ENCODE measurements around the gene ITPR1. TPM values are rescaled to one million over a fixed set of nuclear protein-coding genes. Genes with fewer than 3 reads are reported as not detected.
A peak's percentile ranks its signal among the peaks of the same experiment; 100 is the strongest.

The ITPR1 gene
- total RNA-seq, 1 donor from 2014 or later = 53.1 TPM

- no peak for DNase-seq (ENCODE audit: low spot score)
- H3K4me3 Mint-ChIP-seq (ENCODE audit: unreplicated experiment) = no peak overlapping the region
- H3K27me3 Mint-ChIP-seq (ENCODE audit: unreplicated experiment) = peaks cover 4% of the 10 kb centered on the region
- no peaks in the 10 kb centered on the region for H3K4me1 Mint-ChIP-seq (ENCODE audit: unreplicated experiment)
- no peak overlapping the region for H3K27ac Mint-ChIP-seq (ENCODE audit: unreplicated experiment)
- peaks cover 57% of the 10 kb centered on the region for H3K36me3 Mint-ChIP-seq (ENCODE audit: low read depth, unreplicated experiment)
- no peaks in the 10 kb centered on the region for H3K9me3 Mint-ChIP-seq (ENCODE audit: unreplicated experiment)
- no peak for TF ChIP-seq CTCF (IDR thresholded peaks at IDR 0.05; ENCODE audit: unreplicated experiment)
Measured at GRCh38 chr3:4797201-4797705, 304.1 kb downstream of the ITPR1 start.

GRCh38 chr3:4799266-4800256 lies 306.4 kb downstream of the ITPR1 start:
- no peak overlapping the region for H3K27ac Mint-ChIP-seq (ENCODE audit: unreplicated experiment)
- peaks cover 4% of the 10 kb centered on the region for H3K27me3 Mint-ChIP-seq (ENCODE audit: unreplicated experiment)
- no peak for DNase-seq (ENCODE audit: low spot score)
- no peaks in the 10 kb centered on the region for H3K9me3 Mint-ChIP-seq (ENCODE audit: unreplicated experiment)
- H3K4me3 Mint-ChIP-seq (ENCODE audit: unreplicated experiment) = no peak overlapping the region
- TF ChIP-seq CTCF (IDR thresholded peaks at IDR 0.05; ENCODE audit: unreplicated experiment) = no peak
- H3K4me1 Mint-ChIP-seq (ENCODE audit: unreplicated experiment) = peaks cover 7% of the 10 kb centered on the region
- H3K36me3 Mint-ChIP-seq (ENCODE audit: low read depth, unreplicated experiment) = peaks cover 65% of the 10 kb centered on the region

- no peaks in the 10 kb centered on the region for H3K9me3 Mint-ChIP-seq (ENCODE audit: unreplicated experiment)
Measured at GRCh38 chr3:4800595-4800994, 307.4 kb downstream of the ITPR1 start.

GRCh38 chr3:4801892-4802291 lies 308.7 kb downstream of the ITPR1 start:
- Mint-ChIP-seq H3K27ac (ENCODE audit: unreplicated experiment) (no peak overlapping the region), H3K4me1 (ENCODE audit: unreplicated experiment) (peaks cover 20% of the 10 kb centered on the region), H3K27me3 (ENCODE audit: unreplicated experiment) (peaks cover 4% of the 10 kb centered on the region), H3K4me3 (ENCODE audit: unreplicated experiment) (peak overlapping the region; percentile 64), H3K9me3 (ENCODE audit: unreplicated experiment) (no peaks in the 10 kb centered on the region), H3K36me3 (ENCODE audit: low read depth, unreplicated experiment) (peaks cover 62% of the 10 kb centered on the region)
- DNase-seq (ENCODE audit: low spot score) = no peak
- no peak for TF ChIP-seq CTCF (IDR thresholded peaks at IDR 0.05; ENCODE audit: unreplicated experiment)

More at GRCh38 chr3:4800595-4800994, 307.4 kb downstream of the ITPR1 start:
- Mint-ChIP-seq H3K36me3 (ENCODE audit: low read depth, unreplicated experiment) (peaks cover 64% of the 10 kb centered on the region), H3K27ac (ENCODE audit: unreplicated experiment) (no peak overlapping the region), H3K4me1 (ENCODE audit: unreplicated experiment) (peaks cover 7% of the 10 kb centered on the region), H3K4me3 (ENCODE audit: unreplicated experiment) (no peak overlapping the region), H3K27me3 (ENCODE audit: unreplicated experiment) (peaks cover 4% of the 10 kb centered on the region)
- no peak for DNase-seq (ENCODE audit: low spot score)
- no peak for TF ChIP-seq CTCF (IDR thresholded peaks at IDR 0.05; ENCODE audit: unreplicated experiment)

- H3K36me3 Mint-ChIP-seq (ENCODE audit: low read depth, unreplicated experiment) = peaks cover 60% of the 10 kb centered on the region
- H3K9me3 Mint-ChIP-seq (ENCODE audit: unreplicated experiment) = no peaks in the 10 kb centered on the region
- H3K27me3 Mint-ChIP-seq (ENCODE audit: unreplicated experiment) = peaks cover 4% of the 10 kb centered on the region
- H3K27ac Mint-ChIP-seq (ENCODE audit: unreplicated experiment) = no peak overlapping the region
- no peak for DNase-seq (ENCODE audit: low spot score)
- no peak for TF ChIP-seq CTCF (IDR thresholded peaks at IDR 0.05; ENCODE audit: unreplicated experiment)
- H3K4me3 Mint-ChIP-seq (ENCODE audit: unreplicated experiment) = no peak overlapping the region
- H3K4me1 Mint-ChIP-seq (ENCODE audit: unreplicated experiment) = peaks cover 20% of the 10 kb centered on the region
Measured at GRCh38 chr3:4802903-4803302, 309.8 kb downstream of the ITPR1 start.
